Inferior parietal cortex (tissue), 1 donor: ENCODE results near the gene ENOX1.
"Not testable (repeated sequence)": the region's sequence is repeated elsewhere in the genome, so short reads cannot be mapped to it uniquely, and the experiment has no call there.

Source experiments
- DNase-seq: peaks from one replicate; pipeline ENCODE4 v3.0.0-alpha.2; 2016; ENCODE audit errors: extremely low spot score

ENOX1 gene

GRCh38 chr13:43432958-43433357, 353.8 kb downstream of the ENOX1 start:
- DNase-seq, result no peak

- no peak for DNase-seq
Observed at GRCh38 chr13:43431841-43432240, 354.9 kb downstream of the ENOX1 start.

GRCh38 chr13:43431290-43431716, 355.5 kb downstream of the ENOX1 start:
- no peak for DNase-seq

GRCh38 chr13:43428545-43429296, 358.1 kb downstream of the ENOX1 start:
- DNase-seq, result no peak

GRCh38 chr13:43426355-43426754, 360.4 kb downstream of the ENOX1 start:
- no peak for DNase-seq

GRCh38 chr13:43425234-43425633, 361.5 kb downstream of the ENOX1 start:
- DNase-seq, result no peak

- no peak for DNase-seq
Observed at GRCh38 chr13:43424412-43424811, 362.4 kb downstream of the ENOX1 start.

- no peak for DNase-seq
Observed at GRCh38 chr13:43422116-43422515, 364.7 kb downstream of the ENOX1 start.

- DNase-seq, result not testable (repeated sequence)
Observed at GRCh38 chr13:43416842-43417241, 369.9 kb downstream of the ENOX1 start.

- not testable (repeated sequence) for DNase-seq
Observed at GRCh38 chr13:43416408-43416807, 370.4 kb downstream of the ENOX1 start.

GRCh38 chr13:43415903-43416391, 370.8 kb downstream of the ENOX1 start:
- DNase-seq, result not testable (repeated sequence)

GRCh38 chr13:43414111-43414510, 372.7 kb downstream of the ENOX1 start:
- DNase-seq, result no peak

- no peak for DNase-seq
Observed at GRCh38 chr13:43411741-43412140, 375.0 kb downstream of the ENOX1 start.

GRCh38 chr13:43411211-43411610, 375.6 kb downstream of the ENOX1 start:
- DNase-seq, result peak; percentile 74

GRCh38 chr13:43408274-43408673, 378.5 kb downstream of the ENOX1 start:
- DNase-seq, result no peak

GRCh38 chr13:43407023-43407581, 379.7 kb downstream of the ENOX1 start:
- DNase-seq, result no peak

GRCh38 chr13:43405457-43405856, 381.3 kb downstream of the ENOX1 start:
- no peak for DNase-seq

GRCh38 chr13:43402380-43402779, 384.4 kb downstream of the ENOX1 start:
- no peak for DNase-seq

- DNase-seq, result no peak
Observed at GRCh38 chr13:43401361-43401760, 385.4 kb downstream of the ENOX1 start.

- no peak for DNase-seq
Observed at GRCh38 chr13:43397111-43397510, 389.7 kb downstream of the ENOX1 start.

GRCh38 chr13:43391036-43391435, 395.7 kb downstream of the ENOX1 start:
- DNase-seq, result no peak

- DNase-seq, result no peak
Observed at GRCh38 chr13:43390619-43391018, 396.2 kb downstream of the ENOX1 start.

GRCh38 chr13:43389983-43390382, 396.8 kb downstream of the ENOX1 start:
- no peak for DNase-seq
